GM12878 (cell line): Measurements from ENCODE around the gene ITGA2. TPM values are rescaled to one million over a fixed set of nuclear protein-coding genes. Genes with fewer than 3 reads are reported as not detected.

Source experiments
- ATAC-seq: fragments of 200-7000 bp; cut with Tn5 transposase; 3 replicates; pipeline ENCODE4 v1.9.1; 2020; ENCODE audit warnings: mild to moderate bottlenecking, moderate library complexity
- BruUV-seq: library from RNA; stranded (reverse); fragments of 400-500 nt; replicated peaks from 2 replicates; lab custom pipeline; 2021; lab: Mats Ljungman, UMichigan
- CTCF ChIA-PET: fragments of 300-600 bp; sonication (Branson Sonifier 250); formaldehyde crosslinking; extraction: SDS; loops from one replicate; lab custom pipeline; 2021; ENCODE audit warnings: inconsistent platforms; lab: Yijun Ruan, JAX
- POLR2A ChIA-PET: fragments of 350-600 bp; formaldehyde crosslinking; extraction: SDS; loops from one replicate; lab custom pipeline; 2021; ENCODE audit warnings: inconsistent platforms; lab: Charles Lee
- RAD21 ChIA-PET: fragments of 300-600 bp; sonication (Branson Sonifier 250); formaldehyde crosslinking; loops from one replicate; lab custom pipeline; 2023; ENCODE audit warnings: antibody characterized with exemption; ENCODE audit not compliant: unreplicated experiment; lab: Charles Lee
- SMC1A ChIA-PET: fragments of 300-600 bp; sonication (Branson Sonifier 250); formaldehyde crosslinking; loops from one replicate; lab custom pipeline; 2023; ENCODE audit not compliant: unreplicated experiment, uncharacterized antibody; lab: Charles Lee
- DNase-seq: peaks from one replicate; pipeline ENCODE4 v3.0.0-alpha.2; 2011; ENCODE audit warnings: low read depth, low spot score
- FAIRE-seq: peaks from 3 replicates; lab custom pipeline; 2011; peaks lifted over from hg19 to GRCh38; lab: Jason Lieb, UNC
- H2AFZ ChIP-seq: 2 replicates; pipeline ENCODE4 v1.6.0; 2011; ENCODE audit warnings: low read depth, low read length, control low read depth; ENCODE audit not compliant: control insufficient read depth
- H3K27ac ChIP-seq: 2 replicates; pipeline ENCODE4 v1.5.1; 2011; ENCODE audit warnings: control low read depth; ENCODE audit not compliant: control insufficient read depth, insufficient read depth
- H3K27me3 ChIP-seq, 2 experiments: replicated peaks in 1 of 2; 2 replicates each; pipeline versions ENCODE4 v1.6.0 to v1.6.1; 2011; ENCODE audit warnings: low read length in 1 of 2; ENCODE audit not compliant: control insufficient read depth in 2 of 2, insufficient read depth in 2 of 2
- H3K36me3 ChIP-seq, 2 experiments: 2 replicates each; pipeline ENCODE4 v1.5.1; 2011; ENCODE audit warnings: low read length in 1 of 2; ENCODE audit not compliant: control insufficient read depth in 2 of 2, insufficient read depth in 2 of 2
- H3K4me1 ChIP-seq: 2 replicates; pipeline ENCODE4 v1.6.1; 2011; ENCODE audit warnings: mild to moderate bottlenecking, low read length, moderate library complexity, mixed read lengths; ENCODE audit not compliant: control insufficient read depth, insufficient read depth
- H3K4me2 ChIP-seq: 2 replicates; pipeline ENCODE4 v1.6.0; 2011; ENCODE audit warnings: control low read depth; ENCODE audit not compliant: control insufficient read depth, insufficient read depth
- H3K4me3 ChIP-seq: fragments of 200-600 bp; sonication (generic); 2 replicates; pipeline ENCODE4 v1.5.1; 2016
- H3K79me2 ChIP-seq: 2 replicates; pipeline ENCODE4 v1.6.0; 2011; ENCODE audit warnings: low read length; ENCODE audit not compliant: control insufficient read depth, insufficient read depth
- H3K9ac ChIP-seq: 2 replicates; pipeline ENCODE4 v1.8.0; 2011; ENCODE audit warnings: low read length, control low read depth, mixed read lengths; ENCODE audit not compliant: control insufficient read depth, insufficient read depth
- H3K9me3 ChIP-seq: replicated peaks from 3 replicates; pipeline ENCODE4 v1.5.1; 2011; ENCODE audit warnings: mild to moderate bottlenecking, low read length; ENCODE audit not compliant: control insufficient read depth, insufficient read depth
- H4K20me1 ChIP-seq: 2 replicates; pipeline ENCODE4 v1.6.0; 2011; ENCODE audit not compliant: control insufficient read depth, insufficient read depth
- CREM ChIP-seq: IDR thresholded peaks from 2 replicates; pipeline ENCODE4 v1.6.1; 2014; ENCODE audit warnings: antibody characterized with exemption, low read depth
- EED ChIP-seq: sonication (generic); IDR thresholded peaks from 2 replicates; pipeline ENCODE4 v1.6.1; 2016; ENCODE audit warnings: antibody characterized with exemption, low read depth
- IKZF1 ChIP-seq: fragments of 450-650 bp; conservative IDR thresholded peaks from 2 replicates; pipeline ENCODE4 v1.6.1; 2017; ENCODE audit warnings: antibody characterized with exemption, mild to moderate bottlenecking
- KLF5 ChIP-seq: fragments of 450-650 bp; IDR thresholded peaks from 2 replicates; pipeline ENCODE4 v1.6.1; 2014; ENCODE audit warnings: mild to moderate bottlenecking; ENCODE audit not compliant: partially characterized antibody
- MEF2A ChIP-seq: IDR thresholded peaks from 2 replicates; pipeline ENCODE4 v1.6.1; 2011; ENCODE audit warnings: low read depth, mild to moderate bottlenecking, low read length, moderate library complexity; ENCODE audit not compliant: insufficient read depth
- RELA ChIP-seq: fragments of 450-650 bp; IDR thresholded peaks from 2 replicates; pipeline ENCODE4 v1.8.0; 2014; ENCODE audit warnings: borderline replicate concordance; ENCODE audit not compliant: partially characterized antibody
- SUPT20H ChIP-seq: IDR thresholded peaks from 2 replicates; pipeline ENCODE4 v1.6.1; 2011; ENCODE audit warnings: low read depth, mild to moderate bottlenecking, low read length, moderate library complexity, borderline replicate concordance; ENCODE audit not compliant: control insufficient read depth
- TAF1 ChIP-seq: IDR thresholded peaks from 2 replicates; pipeline ENCODE4 v1.6.1; 2011; ENCODE audit warnings: mild to moderate bottlenecking, low read depth, low read length, borderline replicate concordance
- WGBS: methylation state at CpG from one replicate; pipeline ENCODE4 v1.1.6; 2016; ENCODE audit warnings: low lambda C conversion rate; ENCODE audit not compliant: insufficient replicate concordance, insufficient coverage; ENCODE audit errors: missing lambda C conversion rate; 5-methylcytosine and 5-hydroxymethylcytosine counted together
- in situ Hi-C: fragments of 300-500 bp; cut with MboI; formaldehyde crosslinking; loops from 9 replicates; pipeline ENCODE4 v1.14.3; 2018; ENCODE audit warnings: mixed read lengths
- intact Hi-C: fragments of 100-400 bp; cut with micrococcal nuclease; formaldehyde crosslinking; loops from one replicate; pipeline ENCODE4 v1.14.2; 2022; ENCODE audit not compliant: unreplicated experiment
- polyA plus RNA-seq, 11 experiments: library from polyadenylated mRNA; depleted of rRNA in 4 of 11; unstranded in 6 of 11; stranded (reverse) in 5 of 11; fragments of >200 nt; fragmentation: Nextera tagmentation in 4 of 11; fragmentation: Illumina TruSeq in 1 of 11; extraction: Ambion mirVana in 4 of 11; extraction: Trizol in 1 of 11; gene quantifications; 1 replicate in 1 of 11; 2 replicates in 10 of 11; pipeline versions ENCODE4 v1.2.1 to v1.2.3, GENCODE V29; 2011 to 2016; ENCODE audit warnings: inconsistent platforms in 2 of 11, missing spikeins in 2 of 11, low read depth in 1 of 11
- total RNA-seq, 4 experiments: library from RNA; depleted of rRNA in 3 of 4; stranded (reverse); fragments of >200 nt in 3 of 4; fragmentation: Illumina TruSeq in 1 of 4; extraction: Trizol in 1 of 4; gene quantifications; 2 replicates each; pipeline versions ENCODE4 v1.2.1 to v1.2.3, GENCODE V29; 2013 to 2021

Gene ITGA2
- total and polyA plus RNA-seq, 10 of the 15 experiments (the other 5 are each of a cell fraction or from before 2014, with no cell fraction given), result under 0.01 to 0.13 (median 0.03) TPM; not detected in 6

- intact Hi-C loops (no loop called here), in situ Hi-C loops (no loop called here)
- Histone ChIP-seq H3K4me3 (no peak overlapping the region), H2AFZ (no peak overlapping the region), H3K27me3 (no peaks in the 10 kb centered on the region), H3K4me1 (no peaks in the 10 kb centered on the region), H3K27ac (no peak overlapping the region), H3K9me3 (no peaks in the 10 kb centered on the region), H3K79me2 (no peaks in the 10 kb centered on the region), H4K20me1 (no peaks in the 10 kb centered on the region), H3K9ac (no peak overlapping the region), H3K36me3 (no peaks in the 10 kb centered on the region), H3K4me2 (no peak overlapping the region)
- ChIA-PET RAD21 (no interaction called here), SMC1A (no interaction called here), CTCF (interaction anchor here (1.1 to 1.2 kb wide), 2 partner anchors 17 to 1534 kb away, joined by 3 read pairs; no protein-coding TSS in a partner anchor), POLR2A (no interaction called here)
- ATAC-seq (no peak), DNase-seq (no peak), FAIRE-seq (no peak)
- no TSS peak for BruUV-seq
- WGBS, result 28% methylated on average over 4 of the region's 4 CpGs
- no peak for TF ChIP-seq EED
- no peak for TF ChIP-seq TAF1
- no peak for TF ChIP-seq KLF5
- no peak for TF ChIP-seq SUPT20H
- TF ChIP-seq RELA, result no peak
- TF ChIP-seq CREM, result no peak
- no peak for TF ChIP-seq MEF2A
- TF ChIP-seq IKZF1, result no peak
Measured at GRCh38 chr5:52956014-52956413, 33.1 kb upstream of the ITGA2 start.
